Sciatic nerve (tissue), 2 donors: ENCODE data around the gene EEF1A2. TPM values are rescaled to one million over a fixed set of nuclear protein-coding genes. Genes with fewer than 3 reads are reported as not detected.
"Not testable (repeated sequence)": the region's sequence is repeated elsewhere in the genome, so short reads cannot be mapped to it uniquely, and the experiment has no call there.

ENCODE experiments used
- ATAC-seq: fragments of 200-7000 bp; cut with Tn5 transposase; one replicate; pipeline ENCODE4 v1.9.1; 2020; ENCODE audit warnings: mild to moderate bottlenecking, moderate library complexity
- DNase-seq: peaks from one replicate; pipeline ENCODE4 v3.0.0-alpha.2; 2020; ENCODE audit warnings: low spot score
- intact Hi-C: fragments of 100-400 bp; cut with DNase I; formaldehyde crosslinking; loops from one replicate; pipeline ENCODE4 v1.14.2; 2022
- total RNA-seq: library from RNA; stranded (reverse); fragmentation: NEBNext Ultra II Directional; extraction: Animal tissue kit (Norgen Biotek cat#: 25700); gene quantifications from one replicate; pipeline ENCODE4 v1.2.1, GENCODE V29; 2021
- donor health status: DM: no; HTN: no; CAD: no.
- donor health status: DM: no; HTN: no; CAD: no.

Gene EEF1A2
- total RNA-seq, 1 donor from 2014 or later: 0.45 TPM

DNA sequence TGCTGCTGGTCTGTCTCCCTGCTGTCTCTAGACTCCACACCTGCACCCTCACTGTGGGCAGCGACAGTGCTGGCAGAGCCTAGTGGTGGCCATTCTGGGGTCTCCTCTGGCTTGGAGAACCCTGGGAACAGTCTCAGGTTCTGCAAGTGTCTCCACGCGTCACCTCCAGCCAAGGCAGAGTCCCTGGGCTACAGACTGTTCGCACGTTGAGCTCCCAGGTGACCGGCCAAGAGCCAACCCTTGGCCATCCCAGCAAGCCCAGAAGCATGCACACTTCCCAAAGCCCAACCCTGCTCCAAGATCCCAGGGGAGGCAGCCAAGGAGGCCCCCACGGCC lies 4.8 kb downstream of the EEF1A2 start:
- DNase-seq: no peak
- no peak for ATAC-seq
- intact Hi-C loops: no loop called here

DNA sequence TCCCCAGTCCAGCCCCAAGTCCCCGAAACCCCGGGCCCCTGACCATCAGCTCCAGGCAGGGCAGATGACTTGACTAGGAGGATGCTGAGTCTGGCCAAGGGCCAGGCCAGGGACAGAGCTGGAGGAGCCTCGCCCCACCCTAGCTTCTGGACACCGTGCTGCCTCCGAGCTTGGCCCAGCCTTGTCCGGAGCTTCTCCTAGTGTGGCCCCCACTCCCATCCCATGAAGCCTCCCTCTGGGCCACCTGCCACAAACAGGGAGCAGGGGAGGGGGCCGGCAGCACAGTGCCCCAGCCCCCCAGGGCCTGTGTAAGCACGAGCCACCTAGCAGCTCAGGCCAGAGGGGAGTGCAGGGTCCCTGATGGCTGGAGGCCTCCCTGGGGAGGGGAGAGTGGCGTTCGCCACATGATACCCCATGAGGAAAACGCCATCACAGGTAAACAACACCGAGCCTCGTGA lies 5.3 kb downstream of the EEF1A2 start:
- DNase-seq (no peak), ATAC-seq (no peak)
- intact Hi-C loops: no loop called here

DNA sequence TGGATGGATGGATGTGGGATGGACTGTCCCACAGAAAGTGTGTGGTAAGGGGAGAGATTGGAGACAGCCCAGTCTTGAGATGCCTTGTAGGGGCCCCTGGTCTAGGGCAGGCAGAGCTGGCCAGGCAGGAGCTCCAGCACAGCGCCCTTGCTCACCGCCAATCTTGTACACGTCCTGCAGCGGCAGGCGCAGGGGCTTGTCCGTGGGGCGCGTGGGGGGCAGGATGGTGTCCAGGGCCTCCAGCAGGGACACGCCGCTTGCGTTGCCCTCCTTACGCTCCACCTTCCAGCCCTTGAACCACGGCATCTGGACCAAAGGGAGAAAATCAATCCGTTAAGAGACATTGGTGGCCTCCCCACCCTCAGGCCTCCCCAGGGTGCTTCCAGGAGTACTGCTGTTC lies 5.9 kb downstream of the EEF1A2 start:
- ATAC-seq (no peak), DNase-seq (no peak)
- intact Hi-C loops: no loop called here

DNA sequence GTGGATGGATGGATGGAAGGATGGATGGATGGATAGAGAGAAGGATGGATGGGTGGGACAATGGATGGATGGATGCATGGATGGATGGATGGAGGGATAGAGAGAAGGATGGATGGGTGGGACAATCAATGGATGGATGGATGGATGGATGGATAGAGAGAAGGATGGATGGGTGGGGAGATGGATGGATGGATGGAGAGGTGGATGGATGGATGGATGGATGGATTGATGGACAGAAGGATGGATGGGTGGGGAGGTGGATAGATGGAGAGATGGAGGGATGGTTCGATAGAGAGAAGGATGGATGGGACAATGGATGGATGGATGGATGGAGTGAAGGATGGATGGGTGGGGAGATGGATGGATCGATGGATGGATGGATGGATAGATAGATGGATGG lies 6.4 kb downstream of the EEF1A2 start:
- ATAC-seq: no peak
- intact Hi-C loops: no loop called here
- DNase-seq: no peak

DNA sequence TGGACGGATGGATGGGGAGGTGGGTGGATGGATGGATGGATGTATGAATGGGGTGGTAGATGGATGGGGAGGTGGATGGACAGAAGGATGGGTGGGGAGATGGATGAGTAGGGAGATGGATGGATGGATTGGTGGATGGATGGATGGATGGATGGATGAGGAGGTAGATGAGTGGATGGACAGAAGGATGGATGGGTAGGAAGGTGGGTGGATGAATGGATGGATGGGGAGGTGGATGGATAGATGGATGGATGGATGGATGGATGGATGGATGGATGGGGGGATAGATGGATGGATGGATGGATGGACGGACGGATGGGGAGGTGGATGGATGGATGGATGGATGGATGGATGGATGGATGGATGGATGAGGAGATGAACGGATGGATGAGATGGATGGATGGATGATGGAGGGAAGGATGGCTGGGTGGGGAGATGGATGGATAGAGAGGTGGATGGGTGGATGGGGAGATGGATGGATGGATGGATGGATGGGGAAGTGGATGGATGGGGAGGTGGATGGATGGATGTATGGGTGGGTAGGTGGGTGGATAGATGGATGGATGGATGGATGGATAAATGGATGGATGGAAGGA lies 7.2 kb downstream of the EEF1A2 start:
- DNase-seq (no peak), ATAC-seq (no peak)
- intact Hi-C loops: no loop called here

DNA sequence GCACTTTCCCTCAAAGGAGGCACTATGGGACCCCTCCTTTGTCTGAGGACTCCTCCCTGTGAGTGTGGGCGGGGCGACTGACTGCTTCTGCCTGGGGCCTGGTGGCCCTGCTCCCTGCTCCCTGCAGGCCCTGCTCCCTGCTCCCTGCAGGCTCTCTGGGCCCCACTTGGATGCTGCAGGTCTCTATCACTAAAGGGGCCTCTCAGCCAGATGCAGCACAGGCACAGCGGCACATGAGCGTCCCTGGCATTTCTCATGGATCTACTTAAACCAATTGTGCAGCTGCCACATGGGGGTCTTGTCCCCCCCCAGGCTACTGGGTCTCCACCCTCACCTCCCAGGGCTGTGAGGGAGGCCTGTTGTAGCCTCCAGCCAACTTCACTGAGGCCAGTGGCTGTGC lies 7.8 kb downstream of the EEF1A2 start:
- ATAC-seq (no peak), DNase-seq (no peak)
- intact Hi-C loops: no loop called here

DNA sequence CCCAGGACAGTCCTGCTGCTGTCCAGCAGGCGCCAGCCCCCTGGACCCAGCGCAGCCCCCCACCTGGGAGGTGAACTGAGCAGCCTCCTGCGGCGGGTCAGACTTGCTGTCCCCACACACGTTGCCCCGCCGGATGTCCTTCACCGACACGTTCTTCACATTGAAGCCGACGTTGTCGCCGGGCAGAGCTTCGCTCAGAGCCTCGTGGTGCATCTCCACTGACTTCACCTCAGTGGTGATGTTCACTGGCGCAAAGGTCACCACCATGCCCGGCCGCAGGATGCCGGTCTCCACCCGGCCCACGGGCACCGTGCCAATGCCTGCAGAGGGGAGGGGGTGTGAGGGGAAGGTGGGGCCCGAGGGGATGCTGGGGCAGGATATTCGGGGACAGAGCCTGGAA lies 8.5 kb downstream of the EEF1A2 start:
- DNase-seq (no peak), ATAC-seq (no peak)
- intact Hi-C loops: no loop called here

DNA sequence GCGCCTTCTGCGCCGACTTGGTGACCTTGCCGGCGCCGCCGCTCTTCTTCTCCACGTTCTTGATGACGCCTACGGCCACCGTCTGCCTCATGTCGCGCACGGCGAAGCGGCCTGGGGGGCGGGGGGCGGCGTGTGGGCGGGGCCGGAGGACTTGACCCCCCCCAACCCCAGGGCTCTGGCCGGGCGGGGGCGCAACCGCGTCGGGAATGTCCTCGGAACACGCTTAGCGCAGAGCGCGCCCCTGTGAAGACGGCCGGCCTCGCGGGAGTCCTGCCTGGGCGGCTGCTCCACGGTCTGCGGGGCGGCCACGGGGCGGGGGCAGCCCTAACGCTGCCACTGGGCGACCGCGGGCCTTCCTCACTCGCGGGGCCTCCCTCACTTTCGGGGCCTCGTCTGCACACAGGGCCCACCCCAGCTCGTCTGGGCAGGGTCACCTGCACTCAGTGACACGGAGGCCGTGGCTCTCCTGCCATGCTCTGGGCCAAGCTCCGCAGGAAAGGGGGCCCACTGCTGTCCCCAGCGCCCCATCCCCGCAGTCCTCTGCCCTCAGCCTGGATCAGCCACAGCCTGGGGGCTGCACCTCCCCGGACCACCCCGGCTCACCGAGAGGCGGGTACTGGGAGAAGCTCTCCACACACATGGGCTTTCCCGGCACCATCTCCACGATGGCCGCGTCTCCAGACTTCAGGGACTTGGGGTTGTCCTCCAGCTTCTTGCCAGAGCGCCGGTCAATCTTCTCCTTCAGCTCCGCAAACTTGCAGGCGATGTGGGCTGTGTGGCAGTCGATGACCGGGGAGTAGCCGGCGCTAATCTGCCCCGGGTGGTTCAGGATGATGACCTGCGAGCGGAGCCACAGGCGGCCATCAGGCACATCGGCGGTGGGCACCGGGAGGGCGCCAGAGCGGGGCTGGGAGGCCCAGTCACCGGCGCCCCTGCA lies 10.3 kb downstream of the EEF1A2 start:
- DNase-seq: no peak
- intact Hi-C loops: no loop called here
- no peak for ATAC-seq

DNA sequence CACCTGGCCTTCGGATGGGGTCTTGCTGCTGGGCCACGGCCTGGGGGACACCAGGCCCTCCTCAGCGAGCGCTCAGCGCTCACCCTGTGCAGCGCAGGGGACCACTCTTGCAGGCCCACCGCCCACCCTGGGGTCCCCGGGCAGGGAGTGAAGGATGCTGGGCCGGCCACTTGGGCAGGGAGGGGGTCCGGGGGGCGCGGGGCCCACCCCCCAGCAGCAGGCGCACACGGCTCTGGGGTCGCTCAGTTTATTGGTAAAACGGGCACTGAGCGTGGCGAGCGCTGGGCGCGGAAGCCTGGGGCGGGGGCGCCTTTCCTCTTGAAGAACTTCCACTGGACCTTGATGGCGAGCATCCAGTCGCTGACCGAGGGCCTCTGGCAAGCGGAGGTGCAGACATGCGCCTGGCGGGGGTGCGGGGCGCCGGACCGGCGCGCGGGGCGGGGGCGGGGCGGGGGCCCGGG lies 11.1 kb downstream of the EEF1A2 start:
- ATAC-seq (no peak), DNase-seq (no peak)
- intact Hi-C loops: no loop called here

DNA sequence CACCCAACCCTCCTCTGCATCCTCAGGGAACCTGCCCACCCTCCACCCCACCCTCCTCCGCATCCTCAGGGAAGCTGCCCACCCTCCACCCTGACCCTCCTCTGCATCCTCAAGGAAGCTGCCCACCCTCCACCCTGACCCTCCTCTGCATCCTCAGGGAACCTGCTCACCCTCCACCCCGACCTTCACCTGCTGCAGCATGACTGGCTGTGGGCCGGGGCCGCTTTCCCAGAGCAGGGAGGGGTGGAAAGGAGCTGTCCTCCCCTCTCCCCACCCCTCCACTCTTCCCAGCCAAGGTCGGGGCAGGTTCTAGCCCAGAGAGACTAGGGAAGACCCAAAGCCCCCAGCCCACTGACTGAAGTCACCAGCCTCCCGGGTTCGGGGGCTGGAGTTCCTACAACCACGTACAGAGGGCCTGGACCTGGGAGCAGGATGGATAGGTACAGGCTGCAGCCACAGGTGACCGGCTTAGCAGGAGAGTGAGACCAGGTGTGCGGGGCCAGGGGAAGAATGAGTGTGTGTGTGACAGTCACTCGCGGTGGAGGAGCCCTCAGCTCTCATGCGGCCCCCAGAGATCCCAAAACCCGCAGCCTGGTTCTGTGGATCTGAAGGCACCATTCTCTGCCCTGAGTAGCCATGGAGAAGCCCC lies 11.6 kb downstream of the EEF1A2 start:
- intact Hi-C loops: no loop called here
- ATAC-seq (no peak), DNase-seq (no peak)

DNA sequence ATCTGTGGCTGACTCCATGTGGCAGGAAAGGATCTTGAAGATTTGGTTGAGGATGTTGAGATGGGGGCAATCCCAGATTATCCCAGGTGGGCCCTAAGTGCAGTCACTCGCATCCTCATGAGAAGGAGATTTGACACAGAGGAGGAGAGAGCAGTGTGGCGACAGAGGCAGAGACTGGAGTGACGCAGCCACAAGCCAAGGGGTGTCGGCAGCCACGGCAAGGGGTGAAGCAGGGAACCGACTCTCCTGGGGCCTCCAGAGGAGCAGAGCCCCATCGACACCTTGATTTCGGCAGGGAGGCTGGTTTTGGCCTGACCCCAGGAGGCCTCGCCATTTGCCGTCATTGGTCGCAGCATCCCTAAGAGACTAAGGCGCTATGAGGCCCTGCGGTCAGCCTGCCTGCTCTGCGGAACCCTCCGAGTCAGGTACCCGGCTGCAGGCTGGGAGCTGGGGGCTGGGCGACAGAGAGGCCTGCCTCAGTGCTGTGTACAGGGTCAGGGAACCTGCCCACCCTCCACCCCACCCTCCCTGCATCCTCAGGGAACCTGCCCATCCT lies 12.5 kb downstream of the EEF1A2 start:
- intact Hi-C loops: no loop called here
- DNase-seq (no peak), ATAC-seq (no peak)

DNA sequence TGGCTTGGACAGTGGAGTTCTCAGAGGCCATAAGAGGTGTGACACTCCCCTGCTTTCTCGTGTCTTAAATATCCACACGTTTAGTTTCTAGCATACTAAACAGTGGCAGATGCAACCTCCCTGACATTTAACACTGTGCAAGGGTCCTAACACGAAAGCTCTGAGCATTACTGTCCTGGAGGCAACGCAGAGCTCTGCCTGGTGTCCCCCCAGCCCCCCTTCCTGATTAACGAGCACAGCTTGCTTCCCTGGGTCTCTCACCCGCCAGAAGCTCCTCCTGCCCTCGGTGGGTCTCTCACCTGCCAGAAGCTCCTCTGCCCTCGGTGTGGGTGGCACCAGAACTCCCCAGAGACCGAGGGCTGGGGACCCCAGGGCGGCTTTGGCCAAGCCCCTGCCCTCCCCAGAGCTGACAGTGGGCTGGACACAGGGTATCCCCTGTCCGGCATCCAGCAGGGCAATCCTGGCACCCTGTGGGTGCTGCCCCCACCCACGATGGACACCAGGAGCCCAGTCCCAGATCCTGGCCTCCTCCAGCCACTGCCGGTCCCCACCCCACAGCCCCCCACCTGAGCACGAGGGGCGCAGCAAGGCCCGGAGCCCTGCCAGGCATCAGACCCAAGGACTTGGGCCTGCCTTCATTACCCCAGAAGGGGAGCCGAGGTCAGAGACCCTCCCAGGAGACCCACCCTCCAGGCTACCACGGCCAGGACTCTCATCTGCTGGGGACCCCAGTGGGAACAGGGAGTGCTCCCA lies 14.1 kb downstream of the EEF1A2 start:
- intact Hi-C loops: no loop called here
- no peak for ATAC-seq
- no peak for DNase-seq

DNA sequence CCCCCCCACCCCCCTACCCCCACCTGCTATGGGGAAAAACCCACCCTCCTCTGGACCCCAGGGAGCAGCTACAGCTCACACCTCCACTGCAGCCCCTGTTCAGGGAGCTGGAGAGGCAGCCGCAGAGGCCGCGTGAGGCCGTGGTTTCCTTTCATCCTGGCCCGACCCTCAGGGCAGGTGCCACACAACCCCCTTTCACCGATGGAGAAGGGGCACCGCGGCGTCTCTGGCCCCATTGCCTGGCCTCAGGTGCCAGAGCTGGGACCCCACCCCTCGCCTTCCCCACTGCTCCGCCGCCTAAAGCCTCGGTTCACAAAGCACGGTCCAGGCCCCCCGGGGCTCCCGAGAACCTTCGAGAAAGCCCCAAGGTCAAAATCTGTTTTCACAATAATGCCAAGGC lies 14.6 kb downstream of the EEF1A2 start:
- intact Hi-C loops: no loop called here
- no peak for ATAC-seq
- no peak for DNase-seq

DNA sequence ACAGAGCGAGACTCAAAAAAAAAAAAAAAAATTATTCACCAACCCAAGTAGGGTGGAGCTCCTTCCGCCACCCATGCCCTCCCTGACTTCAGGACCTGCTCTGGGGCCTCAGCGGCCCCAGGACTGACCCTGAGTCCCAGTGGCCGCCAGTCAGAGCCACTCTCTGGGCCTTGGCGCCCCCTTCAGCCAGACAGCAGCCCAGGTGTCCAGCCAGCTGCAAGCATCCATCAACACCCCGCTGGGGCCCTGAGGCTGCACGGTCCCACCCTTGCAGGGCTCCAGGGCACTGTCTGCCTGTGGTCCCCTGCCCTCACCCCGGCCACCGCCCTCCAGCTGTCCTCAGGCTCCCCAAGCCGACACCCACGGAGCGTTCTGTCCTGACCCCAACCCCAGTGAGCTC lies 15.0 kb downstream of the EEF1A2 start:
- ATAC-seq (no peak), DNase-seq (no peak)
- intact Hi-C loops: no loop called here

DNA sequence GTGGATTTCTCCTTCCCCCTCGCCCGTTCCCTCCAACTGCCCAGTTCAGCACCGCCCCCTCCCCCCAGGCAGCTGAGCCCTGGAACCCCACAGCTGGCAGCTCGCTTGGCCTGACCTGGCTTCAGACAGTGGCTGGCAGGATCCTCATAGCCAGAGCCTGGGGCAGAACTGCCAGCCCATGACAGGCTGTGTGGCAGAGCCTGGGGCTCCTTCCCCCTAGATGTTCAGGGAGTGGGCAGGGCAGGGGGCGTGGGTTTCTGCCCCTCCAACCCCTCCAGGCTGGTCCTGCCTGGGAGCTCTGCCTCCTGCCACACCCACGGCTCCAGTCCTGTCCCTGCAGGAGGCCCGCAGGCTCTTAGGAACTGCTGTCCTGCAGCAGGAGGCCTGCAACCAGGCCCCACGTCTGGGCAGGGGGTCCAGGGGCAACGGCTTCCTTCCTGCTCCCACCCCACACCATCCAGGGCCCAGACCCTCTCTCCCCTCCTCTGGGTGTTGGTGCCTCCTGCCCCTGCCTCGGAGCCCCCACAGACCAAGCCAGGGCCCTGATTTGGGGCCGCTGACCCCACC lies 16.8 kb downstream of the EEF1A2 start:
- ATAC-seq (no peak), DNase-seq (no peak)
- intact Hi-C loops: no loop called here

DNA sequence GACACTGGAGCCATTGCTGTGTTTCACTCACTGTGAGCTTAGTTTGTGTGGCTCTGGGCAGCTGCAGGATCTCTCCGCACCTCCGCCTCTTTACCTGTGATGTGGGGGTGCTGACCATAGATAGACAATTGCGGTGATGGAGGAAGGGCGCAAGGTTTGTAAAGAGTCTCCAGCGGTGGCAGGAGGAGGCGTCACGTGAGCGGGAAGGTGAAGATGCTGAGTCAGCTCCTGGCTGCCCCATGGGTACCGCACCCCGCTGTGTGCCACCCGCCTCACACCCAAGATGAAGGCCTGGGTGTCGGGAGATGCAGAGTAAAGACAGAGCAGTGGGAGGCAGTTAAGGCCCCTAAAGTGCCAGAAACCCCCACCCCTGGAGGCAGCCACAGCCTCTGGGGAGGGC lies 17.4 kb downstream of the EEF1A2 start:
- ATAC-seq (no peak), DNase-seq (no peak)
- intact Hi-C loops: no loop called here

DNA sequence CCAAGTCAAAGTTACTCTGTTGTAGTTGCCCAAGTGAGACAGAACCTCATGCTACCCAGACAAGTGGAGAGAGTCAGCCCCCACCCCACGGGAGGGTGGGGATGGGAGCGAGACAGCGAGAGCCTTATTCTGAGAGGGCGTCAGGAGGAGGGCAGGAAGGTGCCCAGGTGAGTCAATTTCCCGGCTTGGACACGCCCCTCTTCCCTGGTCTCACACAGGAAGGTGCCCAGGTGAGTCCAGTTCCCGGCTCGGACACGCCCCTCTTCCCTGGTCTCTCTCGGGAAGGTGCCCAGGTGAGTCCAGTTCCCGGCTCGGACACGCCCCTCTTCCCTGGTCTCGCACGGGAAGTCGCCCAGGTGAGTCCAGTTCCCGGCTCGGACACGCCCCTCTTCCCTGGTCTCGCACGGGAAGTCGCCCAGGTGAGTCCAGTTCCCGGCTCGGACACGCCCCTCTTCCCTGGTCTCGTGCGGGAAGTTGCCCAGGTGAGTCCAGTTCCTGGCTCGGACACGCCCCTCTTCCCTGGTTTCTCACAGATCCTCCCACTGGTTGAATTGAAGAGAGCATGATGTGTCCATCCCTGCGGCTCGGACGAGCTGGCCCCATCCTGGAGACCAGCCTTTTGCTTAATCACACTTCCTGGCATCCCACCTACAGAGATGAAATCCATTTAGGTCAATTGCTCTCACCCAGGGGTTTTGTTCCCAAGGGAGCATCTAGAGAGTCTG lies 19.0 kb downstream of the EEF1A2 start:
- DNase-seq, ATAC-seq: not testable (repeated sequence)
- intact Hi-C loops: loop anchor here (2.0 kb wide), 1 partner anchor 51 kb away; no protein-coding TSS in a partner anchor
